Ovary (tissue), 9 donors: ENCODE data around the gene NFKBIL1. TPM values are rescaled to one million over a fixed set of nuclear protein-coding genes. Genes with fewer than 3 reads are reported as not detected.
"Not testable (repeated sequence)": the region's sequence is repeated elsewhere in the genome, so short reads cannot be mapped to it uniquely, and the experiment has no call there.

Experiments used
- DNase-seq, 5 donors: peaks; one replicate each; pipeline ENCODE4 v3.0.0-alpha.2; 2019 to 2020
- H3K27ac ChIP-seq, 2 donors: fragments of 200-600 bp; one replicate each; pipeline versions ENCODE4 v1.5.1 to v1.8.0; 2019 to 2022
- H3K27me3 ChIP-seq: fragments of 200-600 bp; one replicate; pipeline ENCODE4 v1.8.0; 2022
- H3K36me3 ChIP-seq: fragments of 200-600 bp; sonication (generic); one replicate; pipeline ENCODE4 v1.5.1; 2019
- H3K4me1 ChIP-seq: one replicate; pipeline ENCODE4 v1.8.1; 2013; ENCODE audit warnings: mild to moderate bottlenecking, moderate library complexity; ENCODE audit not compliant: insufficient read depth
- H3K4me3 ChIP-seq: fragments of 200-600 bp; sonication (generic); one replicate; pipeline ENCODE4 v1.5.1; 2017
- H3K9me3 ChIP-seq, 2 donors: fragments of 200-600 bp in 1 of 2; sonication (generic) in 1 of 2; one replicate each; pipeline versions ENCODE4 v1.5.1 to v1.8.1; 2013 to 2019; ENCODE audit warnings: mild to moderate bottlenecking in 1 of 2, moderate library complexity in 1 of 2
- EP300 ChIP-seq: sonication (generic); formaldehyde crosslinking; IDR thresholded peaks from one replicate; pipeline ENCODE4 v1.6.1; 2017; ENCODE audit warnings: antibody characterized with exemption
- POLR2A ChIP-seq: fragments of 450-650 bp; IDR thresholded peaks from one replicate; pipeline ENCODE4 v1.6.1; 2017; ENCODE audit warnings: antibody characterized with exemption, mild to moderate bottlenecking, moderate library complexity
- WGBS, 3 donors: extraction: QIAGEN DNeasy Blood & Tissue Kit in 1 of 3; methylation state at CpG; one replicate each; pipeline versions ENCODE4 v1.1.5 to v1.1.7; 2013 to 2017; 5-methylcytosine and 5-hydroxymethylcytosine counted together
- intact Hi-C, 4 donors: fragments of 100-400 bp; cut with DNase I; formaldehyde crosslinking; loops; one replicate each; pipeline versions ENCODE4 v1.11.0 to v1.15.1; 2022 to 2023
- polyA plus RNA-seq, 2 donors: library from polyadenylated mRNA; stranded (reverse); fragments of 200-250 nt in 1 of 2; fragments of 350-450 nt in 1 of 2; fragmentation: Illumina TruSeq in 1 of 2; extraction: RNeasy Lipid Tissue Mini Kit (QIAGEN cat#74804) in 1 of 2; gene quantifications; one replicate each; pipeline ENCODE4 v1.2.3, GENCODE V29; 2013 to 2014
- total RNA-seq, 7 donors: library from RNA; depleted of rRNA in 2 of 7; stranded (reverse); fragments of >200 nt in 2 of 7; fragmentation: NEBNext Ultra II Directional in 3 of 7; extraction: Animal tissue kit (Norgen Biotek cat#: 25700) in 3 of 7; gene quantifications; one replicate each; pipeline versions ENCODE4 v1.1.0 to v1.2.4, GENCODE V29; 2016 to 2023
- TF ChIP-seq, protein P1 (sequence below), 3 donors: fragments of 450-650 bp in 2 of 3; fragments of 200-600 bp in 1 of 3; IDR thresholded peaks; one replicate each; pipeline versions ENCODE4 v1.5.1 to v1.8.0; 2016 to 2022; ENCODE audit warnings: antibody characterized with exemption in 3 of 3, mild to moderate bottlenecking in 1 of 3
- donor health status: DM: no; HTN: no; CAD: no; lungs with moderate emphysema.
- donor health status: DM: no; HTN: no; CAD: no.
- donor health status: Bipolar disorder and iron deficiency.
- donor health status: DM: yes; HTN: yes; CAD: no.
- donor health status: DM: no; HTN: no; CAD: no.
- donor health status: DM: yes; HTN: yes; CAD: no.

Gene NFKBIL1
- total and polyA plus RNA-seq, 9 donors = 8.2 to 46.0 (median 27.5) TPM

DNA sequence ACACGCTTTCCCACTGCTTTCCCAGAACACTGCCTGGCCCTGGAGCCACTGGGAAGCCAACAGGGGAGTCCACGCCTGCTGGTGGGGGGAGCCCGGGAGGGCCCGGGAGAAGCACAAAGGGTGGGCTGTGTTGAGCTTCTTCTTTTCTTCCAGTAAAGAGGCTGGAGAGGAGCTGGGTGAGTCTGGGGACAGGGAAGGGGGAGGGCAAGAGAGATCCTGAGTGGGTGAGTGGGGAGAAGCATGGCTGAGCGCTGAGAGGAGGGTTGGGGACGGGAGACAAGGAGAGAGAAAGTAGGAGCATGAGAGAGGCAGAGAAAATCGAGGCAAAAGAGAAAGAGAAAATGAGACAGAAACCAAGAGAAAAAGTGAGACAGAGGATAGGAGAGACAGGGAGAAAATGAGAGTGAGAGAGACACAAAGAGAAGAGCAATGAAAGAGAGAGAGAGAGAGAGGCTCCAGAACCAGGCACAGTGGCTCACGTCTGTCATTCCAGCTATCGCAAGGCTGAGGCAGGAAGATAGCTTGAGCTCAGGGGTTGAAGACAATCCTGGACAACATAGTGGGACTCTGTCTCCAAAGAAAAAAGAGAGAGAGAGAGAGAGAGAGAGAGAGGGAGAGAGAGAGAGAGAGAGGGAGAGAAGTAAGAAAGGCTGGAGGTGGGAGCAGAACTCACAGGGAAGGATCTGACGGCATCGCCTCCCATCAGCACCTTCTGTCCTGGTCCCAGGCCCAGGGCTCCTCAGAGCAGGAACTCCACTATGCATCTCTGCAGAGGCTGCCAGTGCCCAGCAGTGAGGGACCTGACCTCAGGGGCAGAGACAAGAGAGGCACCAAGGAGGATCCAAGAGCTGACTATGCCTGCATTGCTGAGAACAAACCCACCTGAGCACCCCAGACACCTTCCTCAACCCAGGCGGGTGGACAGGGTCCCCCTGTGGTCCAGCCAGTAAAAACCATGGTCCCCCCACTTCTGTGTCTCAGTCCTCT is 40.7 kb downstream of the NFKBIL1 start:
- no peak for TF ChIP-seq POLR2A
- TF ChIP-seq, protein P1, sequence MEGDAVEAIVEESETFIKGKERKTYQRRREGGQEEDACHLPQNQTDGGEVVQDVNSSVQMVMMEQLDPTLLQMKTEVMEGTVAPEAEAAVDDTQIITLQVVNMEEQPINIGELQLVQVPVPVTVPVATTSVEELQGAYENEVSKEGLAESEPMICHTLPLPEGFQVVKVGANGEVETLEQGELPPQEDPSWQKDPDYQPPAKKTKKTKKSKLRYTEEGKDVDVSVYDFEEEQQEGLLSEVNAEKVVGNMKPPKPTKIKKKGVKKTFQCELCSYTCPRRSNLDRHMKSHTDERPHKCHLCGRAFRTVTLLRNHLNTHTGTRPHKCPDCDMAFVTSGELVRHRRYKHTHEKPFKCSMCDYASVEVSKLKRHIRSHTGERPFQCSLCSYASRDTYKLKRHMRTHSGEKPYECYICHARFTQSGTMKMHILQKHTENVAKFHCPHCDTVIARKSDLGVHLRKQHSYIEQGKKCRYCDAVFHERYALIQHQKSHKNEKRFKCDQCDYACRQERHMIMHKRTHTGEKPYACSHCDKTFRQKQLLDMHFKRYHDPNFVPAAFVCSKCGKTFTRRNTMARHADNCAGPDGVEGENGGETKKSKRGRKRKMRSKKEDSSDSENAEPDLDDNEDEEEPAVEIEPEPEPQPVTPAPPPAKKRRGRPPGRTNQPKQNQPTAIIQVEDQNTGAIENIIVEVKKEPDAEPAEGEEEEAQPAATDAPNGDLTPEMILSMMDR (IDR thresholded peaks at IDR 0.05) = no peak
- TF ChIP-seq EP300 = no peak
- H3K4me1 ChIP-seq = no peaks in the 10 kb centered on the region
- H3K27me3 ChIP-seq = no peaks in the 10 kb centered on the region
- no peak for DNase-seq
- intact Hi-C loops = no loop called here
- no peaks in the 10 kb centered on the region for H3K36me3 ChIP-seq
- no peak overlapping the region for H3K4me3 ChIP-seq
- WGBS, 3 donors = 39 to 45% (median 43%) methylated on average over 12 of the region's 12 CpGs
- H3K27ac ChIP-seq = no peak overlapping the region
- H3K9me3 ChIP-seq = no peaks in the 10 kb centered on the region

DNA sequence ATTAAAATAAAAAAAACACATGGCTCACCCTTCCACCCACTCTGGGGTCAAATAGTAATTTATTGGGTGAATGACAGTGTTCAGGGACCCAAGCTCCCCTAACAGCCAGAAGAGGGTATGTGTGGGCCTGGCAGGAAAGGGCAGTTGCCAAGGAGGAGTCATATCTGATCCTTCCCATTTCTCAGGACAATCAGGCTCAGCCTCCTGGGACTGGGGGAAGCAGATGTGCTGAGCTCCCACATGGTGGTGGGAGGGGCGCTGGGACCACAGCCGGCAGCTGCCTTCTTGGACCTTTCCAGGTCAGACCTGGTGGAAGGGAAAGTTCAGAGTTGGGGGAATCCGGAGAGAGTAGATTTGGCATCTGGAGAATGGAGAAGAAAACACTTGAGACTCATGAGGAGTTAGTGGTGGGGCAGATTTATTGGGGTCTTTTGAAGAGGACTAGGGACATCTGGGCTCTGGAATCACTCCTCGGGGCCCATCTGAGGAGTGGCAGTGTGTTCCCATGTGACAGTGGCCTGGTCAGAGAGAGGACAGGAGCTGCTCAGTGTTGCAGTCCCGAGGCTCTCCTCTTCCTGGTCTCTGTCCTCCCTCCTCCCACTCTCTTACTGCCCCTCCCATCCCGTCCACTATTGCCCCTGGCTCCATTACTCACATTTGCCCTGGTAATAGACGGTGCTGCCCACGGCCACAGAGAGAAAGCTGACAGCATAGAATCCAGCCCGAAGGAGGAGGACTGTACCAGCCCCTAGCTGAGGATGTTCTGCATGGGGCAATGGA is 41.7 kb downstream of the NFKBIL1 start:
- H3K36me3 ChIP-seq = no peaks in the 10 kb centered on the region
- no peak for DNase-seq
- no peak overlapping the region for H3K27ac ChIP-seq
- 50 to 54% (median 53%) methylated on average over 9 of the region's 9 CpGs for WGBS, 3 donors
- no peak overlapping the region for H3K4me3 ChIP-seq
- TF ChIP-seq POLR2A = no peak
- no peak for TF ChIP-seq EP300
- TF ChIP-seq, protein P1 (IDR thresholded peaks at IDR 0.05) = no peak
- intact Hi-C loops = no loop called here
- H3K4me1 ChIP-seq = no peaks in the 10 kb centered on the region
- no peaks in the 10 kb centered on the region for H3K9me3 ChIP-seq
- no peaks in the 10 kb centered on the region for H3K27me3 ChIP-seq

DNA sequence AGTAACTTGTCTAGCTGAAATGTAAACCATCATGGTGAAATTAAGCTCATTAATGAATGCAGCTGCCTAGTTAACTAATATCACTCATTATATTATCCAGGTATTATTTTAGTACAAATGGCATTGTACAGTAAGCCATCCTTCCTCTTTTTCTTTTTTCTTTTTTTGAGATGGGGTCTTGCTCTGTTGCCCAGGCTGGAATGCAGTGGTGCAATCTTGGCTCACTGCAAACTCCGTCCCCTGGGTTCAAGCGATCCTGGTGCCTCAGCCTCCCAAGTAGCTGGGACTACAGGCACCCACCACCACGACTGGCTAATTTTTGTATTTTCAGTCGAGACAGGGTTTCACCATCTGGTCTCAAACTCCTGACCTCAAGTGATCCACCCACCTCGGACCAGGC is 43.3 kb downstream of the NFKBIL1 start:
- DNase-seq, H3K27ac ChIP-seq, H3K4me3 ChIP-seq, intact Hi-C loops, H3K9me3 ChIP-seq, H3K36me3 ChIP-seq, H3K27me3 ChIP-seq, H3K4me1 ChIP-seq: not testable (repeated sequence)
- WGBS, 3 donors = 71 to 85% (median 83%) methylated on average over 5 of the region's 5 CpGs

DNA sequence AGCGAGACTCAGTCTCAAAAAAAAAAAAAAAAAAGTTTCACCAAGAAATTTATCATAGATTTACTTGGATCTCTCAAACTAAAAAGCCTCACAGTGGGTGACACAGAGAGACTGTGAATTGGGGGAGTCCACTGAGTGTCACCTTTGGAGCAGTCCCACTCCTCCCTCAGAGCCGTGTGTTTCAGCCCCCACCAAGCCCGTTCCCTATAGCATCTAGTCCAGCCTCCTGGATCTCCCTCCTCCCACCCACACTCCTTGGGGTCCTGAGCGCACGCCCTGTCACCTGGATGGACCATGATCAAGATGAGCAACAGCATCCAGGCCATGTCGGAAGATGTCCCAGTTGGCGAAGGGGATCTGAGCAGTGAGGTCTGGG is 45.0 kb downstream of the NFKBIL1 start:
- H3K27me3 ChIP-seq = no peaks in the 10 kb centered on the region
- H3K36me3 ChIP-seq = no peaks in the 10 kb centered on the region
- DNase-seq = no peak
- no peak overlapping the region for H3K27ac ChIP-seq
- no peaks in the 10 kb centered on the region for H3K4me1 ChIP-seq
- H3K4me3 ChIP-seq = no peak overlapping the region
- WGBS, 3 donors = 83 to 92% (median 85%) methylated on average over 7 of the region's 7 CpGs
- no peaks in the 10 kb centered on the region for H3K9me3 ChIP-seq
- intact Hi-C loops = no loop called here
- TF ChIP-seq, protein P1 (IDR thresholded peaks at IDR 0.05) = no peak
- TF ChIP-seq EP300 (no peak), POLR2A (no peak)
